ENCODE measurements around the gene BNC1.
"Not testable (repeated sequence)": the region's sequence is repeated elsewhere in the genome, so short reads cannot be mapped to it uniquely, and the experiment has no call there.

The BNC1 gene

DNA sequence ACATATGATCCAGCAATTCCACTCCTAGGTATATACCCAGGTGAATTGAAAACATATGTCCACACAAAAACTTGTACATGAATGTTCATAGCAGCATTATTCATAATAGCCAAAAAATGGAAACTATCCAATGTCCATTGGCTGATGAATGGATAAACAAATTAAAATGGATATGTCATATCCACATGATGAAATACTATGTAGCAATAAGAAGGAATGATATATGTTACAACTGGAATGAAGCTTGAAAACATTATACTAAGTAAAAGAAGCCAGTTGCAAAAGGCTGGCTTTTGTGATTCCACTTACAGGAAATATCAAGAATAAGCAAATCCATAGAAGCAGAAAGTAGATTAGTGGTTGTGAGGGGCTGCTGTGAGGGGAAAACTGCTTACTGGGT, 33.7 kb downstream of the BNC1 start:
- H3K4me3 ChIP-seq (ENCODE audit: low read length in 2 of 2): no peak overlapping the region
- no peaks in the 10 kb centered on the region for H3K9me3 ChIP-seq (ENCODE audit: control insufficient read depth in 2 of 2, low read length in 2 of 2)
- no peaks in the 10 kb centered on the region for H3K36me3 ChIP-seq (ENCODE audit: control insufficient read depth in 2 of 2, insufficient read depth in 2 of 2, low read length in 2 of 2)
- H3K9ac ChIP-seq (ENCODE audit: low read depth in 1 of 2, low read length in 2 of 2): no peak overlapping the region
- H3K27me3 ChIP-seq (ENCODE audit: control insufficient read depth in 2 of 2, insufficient read depth in 2 of 2, low read length in 2 of 2): peaks cover 3 to 8% of the 10 kb centered on the region in 2 donors
- no peaks in the 10 kb centered on the region for H3K4me1 ChIP-seq (ENCODE audit: control insufficient read depth in 2 of 2, insufficient read depth in 2 of 2, low read length in 2 of 2)
- H3K27ac ChIP-seq (ENCODE audit: low read depth in 2 of 2, low read length in 2 of 2): no peak overlapping the region

GRCh38 chr15:83249030-83249343, 35.5 kb downstream of the BNC1 start:
- Histone ChIP-seq H3K36me3 (ENCODE audit: control insufficient read depth in 2 of 2, insufficient read depth in 2 of 2, low read length in 2 of 2) (no peaks in the 10 kb centered on the region), H3K27ac (ENCODE audit: low read depth in 2 of 2, low read length in 2 of 2) (no peak overlapping the region), H3K4me1 (ENCODE audit: control insufficient read depth in 2 of 2, insufficient read depth in 2 of 2, low read length in 2 of 2) (no peaks in the 10 kb centered on the region), H3K4me3 (ENCODE audit: low read length in 2 of 2) (no peak overlapping the region), H3K27me3 (ENCODE audit: control insufficient read depth in 2 of 2, insufficient read depth in 2 of 2, low read length in 2 of 2) (peaks cover 3 to 8% of the 10 kb centered on the region in 2 donors), H3K9ac (ENCODE audit: low read depth in 1 of 2, low read length in 2 of 2) (no peak overlapping the region), H3K9me3 (ENCODE audit: control insufficient read depth in 2 of 2, low read length in 2 of 2) (no peaks in the 10 kb centered on the region)

- no peak overlapping the region for H3K27ac ChIP-seq (ENCODE audit: low read depth in 2 of 2, low read length in 2 of 2)
- no peaks in the 10 kb centered on the region for H3K36me3 ChIP-seq (ENCODE audit: control insufficient read depth in 2 of 2, insufficient read depth in 2 of 2, low read length in 2 of 2)
- no peaks in the 10 kb centered on the region for H3K4me1 ChIP-seq (ENCODE audit: control insufficient read depth in 2 of 2, insufficient read depth in 2 of 2, low read length in 2 of 2)
- H3K4me3 ChIP-seq (ENCODE audit: low read length in 2 of 2): no peak overlapping the region
- H3K27me3 ChIP-seq (ENCODE audit: control insufficient read depth in 2 of 2, insufficient read depth in 2 of 2, low read length in 2 of 2): peaks cover 3 to 8% of the 10 kb centered on the region in 2 donors
- no peak overlapping the region for H3K9ac ChIP-seq (ENCODE audit: low read depth in 1 of 2, low read length in 2 of 2)
- H3K9me3 ChIP-seq (ENCODE audit: control insufficient read depth in 2 of 2, low read length in 2 of 2): no peaks in the 10 kb centered on the region
These were observed 36.1 kb downstream of the BNC1 start for GRCh38 chr15:83248151-83249029.

DNA sequence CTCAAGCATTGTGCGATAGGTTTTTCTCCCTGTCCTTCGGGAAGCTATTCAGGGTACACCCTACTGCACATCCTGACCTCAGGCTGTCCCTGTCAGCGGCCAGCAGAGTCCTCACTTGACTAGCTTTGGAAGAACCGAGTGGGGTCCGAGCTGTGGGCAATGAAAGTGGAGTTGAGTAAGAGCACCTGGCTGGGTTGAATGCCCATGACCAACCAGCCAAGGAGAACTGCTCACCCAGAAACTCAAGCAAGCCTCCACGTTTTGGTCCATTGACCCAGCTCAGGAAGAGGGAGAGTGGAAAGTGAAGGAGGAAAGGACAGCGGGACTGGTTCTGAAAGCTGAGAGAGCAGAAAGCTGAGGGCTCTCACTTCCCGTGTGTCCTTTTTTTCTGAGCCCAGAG, 40.8 kb downstream of the BNC1 start:
- Histone ChIP-seq H3K9ac (ENCODE audit: low read depth in 1 of 2, low read length in 2 of 2) (no peak overlapping the region), H3K4me3 (ENCODE audit: low read length in 2 of 2) (no peak overlapping the region), H3K36me3 (ENCODE audit: control insufficient read depth in 2 of 2, insufficient read depth in 2 of 2, low read length in 2 of 2) (no peaks in the 10 kb centered on the region), H3K4me1 (ENCODE audit: control insufficient read depth in 2 of 2, insufficient read depth in 2 of 2, low read length in 2 of 2) (no peaks in the 10 kb centered on the region), H3K9me3 (ENCODE audit: control insufficient read depth in 2 of 2, low read length in 2 of 2) (no peaks in the 10 kb centered on the region), H3K27me3 (ENCODE audit: control insufficient read depth in 2 of 2, insufficient read depth in 2 of 2, low read length in 2 of 2) (peaks cover 3 to 8% of the 10 kb centered on the region in 2 donors), H3K27ac (ENCODE audit: low read depth in 2 of 2, low read length in 2 of 2) (no peak overlapping the region)

DNA sequence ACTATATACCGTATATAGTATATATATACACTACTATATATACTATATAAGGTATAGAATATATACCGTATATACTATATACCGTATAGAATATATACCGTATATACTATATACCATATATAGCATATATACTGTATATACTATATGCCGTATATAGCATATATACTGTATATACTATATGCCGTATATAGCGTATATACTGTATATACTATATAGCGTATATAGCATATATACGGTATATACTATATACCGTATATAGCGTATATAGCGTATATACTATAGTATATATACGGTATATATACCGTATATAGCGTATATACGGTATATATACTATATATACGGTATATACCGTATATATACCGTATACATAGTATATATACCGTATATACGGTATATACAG, 54.2 kb downstream of the BNC1 start:
- Histone ChIP-seq H3K9me3 (ENCODE audit: control insufficient read depth in 2 of 2, low read length in 2 of 2) (no peaks in the 10 kb centered on the region), H3K4me3 (ENCODE audit: low read length in 2 of 2) (no peak overlapping the region), H3K27me3 (ENCODE audit: control insufficient read depth in 2 of 2, insufficient read depth in 2 of 2, low read length in 2 of 2) (no peaks in the 10 kb centered on the region), H3K27ac (ENCODE audit: low read depth in 2 of 2, low read length in 2 of 2) (no peak overlapping the region), H3K9ac (ENCODE audit: low read depth in 1 of 2, low read length in 2 of 2) (no peak overlapping the region), H3K36me3 (ENCODE audit: control insufficient read depth in 2 of 2, insufficient read depth in 2 of 2, low read length in 2 of 2) (no peaks in the 10 kb centered on the region), H3K4me1 (ENCODE audit: control insufficient read depth in 2 of 2, insufficient read depth in 2 of 2, low read length in 2 of 2) (no peaks in the 10 kb centered on the region)

- Histone ChIP-seq H3K9ac (ENCODE audit: low read depth in 1 of 2, low read length in 2 of 2) (no peak overlapping the region), H3K4me1 (ENCODE audit: control insufficient read depth in 2 of 2, insufficient read depth in 2 of 2, low read length in 2 of 2) (no peaks in the 10 kb centered on the region), H3K27ac (ENCODE audit: low read depth in 2 of 2, low read length in 2 of 2) (no peak overlapping the region), H3K9me3 (ENCODE audit: control insufficient read depth in 2 of 2, low read length in 2 of 2) (no peaks in the 10 kb centered on the region), H3K36me3 (ENCODE audit: control insufficient read depth in 2 of 2, insufficient read depth in 2 of 2, low read length in 2 of 2) (no peaks in the 10 kb centered on the region), H3K4me3 (ENCODE audit: low read length in 2 of 2) (no peak overlapping the region), H3K27me3 (ENCODE audit: control insufficient read depth in 2 of 2, insufficient read depth in 2 of 2, low read length in 2 of 2) (no peaks in the 10 kb centered on the region)
These were observed 59.0 kb downstream of the BNC1 start for GRCh38 chr15:83225449-83225848.

GRCh38 chr15:83221781-83222180, 62.7 kb downstream of the BNC1 start:
- not testable (repeated sequence) for H3K9ac ChIP-seq (ENCODE audit: low read depth in 1 of 2, low read length in 2 of 2); H3K4me1 ChIP-seq (ENCODE audit: control insufficient read depth in 2 of 2, insufficient read depth in 2 of 2, low read length in 2 of 2); H3K27me3 ChIP-seq (ENCODE audit: control insufficient read depth in 2 of 2, insufficient read depth in 2 of 2, low read length in 2 of 2); H3K9me3 ChIP-seq (ENCODE audit: control insufficient read depth in 2 of 2, low read length in 2 of 2); H3K36me3 ChIP-seq (ENCODE audit: control insufficient read depth in 2 of 2, insufficient read depth in 2 of 2, low read length in 2 of 2); H3K4me3 ChIP-seq (ENCODE audit: low read length in 2 of 2); H3K27ac ChIP-seq (ENCODE audit: low read depth in 2 of 2, low read length in 2 of 2)

DNA sequence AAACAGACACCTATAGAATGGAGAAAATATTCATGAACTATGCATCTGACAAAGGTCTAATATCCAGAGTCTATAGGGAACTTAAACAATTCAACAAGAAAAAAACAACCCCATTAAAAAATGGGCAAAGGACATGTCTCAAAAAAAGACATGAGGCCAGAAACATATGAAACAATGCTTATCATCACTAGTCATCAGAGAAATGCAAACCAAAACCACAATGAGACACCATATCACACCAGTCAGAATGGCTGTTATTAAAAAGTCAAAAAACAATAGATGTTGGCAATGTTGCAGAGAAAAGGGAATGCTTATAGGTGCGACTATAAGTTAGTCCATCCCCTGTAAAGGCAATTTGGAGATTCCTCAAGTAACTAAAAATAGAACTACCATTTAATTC, 65.4 kb downstream of the BNC1 start:
- no peaks in the 10 kb centered on the region for H3K9me3 ChIP-seq (ENCODE audit: control insufficient read depth in 2 of 2, low read length in 2 of 2)
- H3K4me1 ChIP-seq (ENCODE audit: control insufficient read depth in 2 of 2, insufficient read depth in 2 of 2, low read length in 2 of 2): no peaks in the 10 kb centered on the region
- no peak overlapping the region for H3K9ac ChIP-seq (ENCODE audit: low read depth in 1 of 2, low read length in 2 of 2)
- no peaks in the 10 kb centered on the region for H3K36me3 ChIP-seq (ENCODE audit: control insufficient read depth in 2 of 2, insufficient read depth in 2 of 2, low read length in 2 of 2)
- no peak overlapping the region for H3K4me3 ChIP-seq (ENCODE audit: low read length in 2 of 2)
- H3K27me3 ChIP-seq (ENCODE audit: control insufficient read depth in 2 of 2, insufficient read depth in 2 of 2, low read length in 2 of 2): no peaks in the 10 kb centered on the region
- no peak overlapping the region for H3K27ac ChIP-seq (ENCODE audit: low read depth in 2 of 2, low read length in 2 of 2)

- no peaks in the 10 kb centered on the region for H3K27me3 ChIP-seq (ENCODE audit: control insufficient read depth in 2 of 2, insufficient read depth in 2 of 2, low read length in 2 of 2)
- H3K9ac ChIP-seq (ENCODE audit: low read depth in 1 of 2, low read length in 2 of 2): no peak overlapping the region
- H3K36me3 ChIP-seq (ENCODE audit: control insufficient read depth in 2 of 2, insufficient read depth in 2 of 2, low read length in 2 of 2): no peaks in the 10 kb centered on the region
- H3K27ac ChIP-seq (ENCODE audit: low read depth in 2 of 2, low read length in 2 of 2): no peak overlapping the region
- no peaks in the 10 kb centered on the region for H3K9me3 ChIP-seq (ENCODE audit: control insufficient read depth in 2 of 2, low read length in 2 of 2)
- H3K4me3 ChIP-seq (ENCODE audit: low read length in 2 of 2): no peak overlapping the region
- H3K4me1 ChIP-seq (ENCODE audit: control insufficient read depth in 2 of 2, insufficient read depth in 2 of 2, low read length in 2 of 2): no peaks in the 10 kb centered on the region
These were observed 69.2 kb downstream of the BNC1 start for GRCh38 chr15:83215306-83215705.

- H3K4me1 ChIP-seq (ENCODE audit: control insufficient read depth in 2 of 2, insufficient read depth in 2 of 2, low read length in 2 of 2): peaks cover 4% of the 10 kb centered on the region in 2 donors
- H3K9me3 ChIP-seq (ENCODE audit: control insufficient read depth in 2 of 2, low read length in 2 of 2): no peaks in the 10 kb centered on the region
- H3K27ac ChIP-seq (ENCODE audit: low read depth in 2 of 2, low read length in 2 of 2): no peak overlapping the region
- peaks cover 0 to 3% of the 10 kb centered on the region in 2 donors for H3K27me3 ChIP-seq (ENCODE audit: control insufficient read depth in 2 of 2, insufficient read depth in 2 of 2, low read length in 2 of 2)
- H3K9ac ChIP-seq (ENCODE audit: low read depth in 1 of 2, low read length in 2 of 2): no peak overlapping the region
- H3K36me3 ChIP-seq (ENCODE audit: control insufficient read depth in 2 of 2, insufficient read depth in 2 of 2, low read length in 2 of 2): no peaks in the 10 kb centered on the region
- H3K4me3 ChIP-seq (ENCODE audit: low read length in 2 of 2): no peak overlapping the region
These were observed 73.8 kb downstream of the BNC1 start for GRCh38 chr15:83210619-83211018.
